H1 (cell line): ENCODE measurements around the gene FAU. TPM values are rescaled to one million over a fixed set of nuclear protein-coding genes. Genes with fewer than 3 reads are reported as not detected.

Experiments used
- CTCF ChIA-PET: fragments of 300-600 bp; sonication (Branson Sonifier 250); formaldehyde crosslinking; loops from one replicate; lab custom pipeline; 2021; ENCODE audit not compliant: partially characterized antibody; lab: Charles Lee
- POLR2A ChIA-PET: fragments of 300-600 bp; sonication (Branson Sonifier 250); formaldehyde crosslinking; loops from one replicate; lab custom pipeline; 2021; ENCODE audit warnings: inconsistent platforms; ENCODE audit not compliant: partially characterized antibody; lab: Charles Lee
- DNase-seq, 2 experiments: peaks; one replicate each; pipeline versions ENCODE4 v3.0.0 to v3.0.0-alpha.2; 2010 to 2022; ENCODE audit warnings: low spot score in 2 of 2, low read depth in 1 of 2, mixed read lengths in 1 of 2
- FAIRE-seq: peaks from 2 replicates; lab custom pipeline; 2011; peaks lifted over from hg19 to GRCh38; lab: Jason Lieb, UNC
- H2AFZ ChIP-seq: 2 replicates; pipeline ENCODE4 v1.8.1; 2012; ENCODE audit warnings: low read length, inconsistent platforms
- H2AK5ac ChIP-seq: 2 replicates; pipeline ENCODE4 v1.6.1; 2013; ENCODE audit warnings: low read depth, low read length
- H2BK120ac ChIP-seq: replicated peaks from 2 replicates; pipeline ENCODE3; 2013; ENCODE audit warnings: low read depth, low read length, inconsistent platforms
- H2BK12ac ChIP-seq: 2 replicates; pipeline ENCODE4 v1.6.1; 2013; ENCODE audit warnings: low read depth, low read length
- H2BK15ac ChIP-seq: 2 replicates; pipeline ENCODE4 v1.6.1; 2013; ENCODE audit warnings: low read length
- H2BK20ac ChIP-seq: 2 replicates; pipeline ENCODE4 v1.6.1; 2013; ENCODE audit warnings: low read length
- H2BK5ac ChIP-seq: 2 replicates; pipeline ENCODE4 v1.6.1; 2013; ENCODE audit warnings: low read depth, low read length
- H3K14ac ChIP-seq: 2 replicates; pipeline ENCODE4 v1.6.1; 2013; ENCODE audit warnings: inconsistent platforms; ENCODE audit not compliant: insufficient read length
- H3K18ac ChIP-seq: 2 replicates; pipeline ENCODE4 v1.6.1; 2013; ENCODE audit warnings: low read length; ENCODE audit errors: extremely low read depth
- H3K23ac ChIP-seq: 2 replicates; pipeline ENCODE4 v1.6.1; 2013; ENCODE audit warnings: inconsistent platforms; ENCODE audit not compliant: insufficient read length
- H3K23me2 ChIP-seq: 2 replicates; pipeline ENCODE4 v1.6.1; 2013; ENCODE audit warnings: low read depth, low read length
- H3K27ac ChIP-seq: 2 replicates; pipeline ENCODE4 v1.6.1; 2011; ENCODE audit warnings: low read depth, low read length, inconsistent platforms
- H3K27me3 ChIP-seq, 4 experiments: replicated peaks in 1 of 4; 1 replicate in 1 of 4; 2 replicates in 3 of 4; pipeline versions ENCODE4 v1.6.1 to v1.8.1; 2011 to 2013; ENCODE audit warnings: low read length in 3 of 4, mild to moderate bottlenecking in 3 of 4, inconsistent platforms in 2 of 4, mixed read lengths in 2 of 4, moderate library complexity in 1 of 4; ENCODE audit not compliant: control insufficient read depth in 3 of 4, insufficient read depth in 3 of 4; ENCODE audit errors: extremely low read depth in 1 of 4
- H3K36me3 ChIP-seq, 4 experiments: 2 replicates each; pipeline versions ENCODE4 v1.6.1 to v1.8.1; 2011 to 2013; ENCODE audit warnings: mild to moderate bottlenecking in 4 of 4, low read length in 3 of 4, moderate library complexity in 2 of 4, control low read depth in 1 of 4, inconsistent platforms in 1 of 4; ENCODE audit not compliant: insufficient read depth in 4 of 4, control insufficient read depth in 2 of 4
- H3K4ac ChIP-seq: replicated peaks from 2 replicates; pipeline ENCODE3; 2013; ENCODE audit warnings: low read length, low read depth, mixed read lengths, inconsistent platforms; ENCODE audit not compliant: insufficient read length
- H3K4me1 ChIP-seq, 4 experiments: replicated peaks in 1 of 4; 1 replicate in 1 of 4; 2 replicates in 3 of 4; pipeline versions ENCODE4 v1.6.1 to v1.8.1; 2011 to 2013; ENCODE audit warnings: low read length in 3 of 4, inconsistent platforms in 2 of 4, mixed read lengths in 1 of 4; ENCODE audit not compliant: insufficient read depth in 4 of 4, control insufficient read depth in 3 of 4
- H3K4me2 ChIP-seq, 2 experiments: 2 replicates each; pipeline versions ENCODE4 v1.6.1 to v1.8.1; 2011 to 2013; ENCODE audit warnings: low read depth in 2 of 2, low read length in 2 of 2, control low read depth in 1 of 2, inconsistent platforms in 1 of 2, mild to moderate bottlenecking in 1 of 2; ENCODE audit not compliant: insufficient read depth in 1 of 2
- H3K4me3 ChIP-seq, 4 experiments: fragments of 200-600, 300-600 bp in 1 of 4; sonication (generic), shearing (Covaris generic), sonication (Bioruptor Twin) in 1 of 4; 2 replicates each; pipeline versions ENCODE4 v1.5.1 to v1.8.1; 2011 to 2016; ENCODE audit warnings: low read length in 4 of 4, low read depth in 3 of 4, control low read depth in 2 of 4, inconsistent platforms in 2 of 4, mild to moderate bottlenecking in 2 of 4, mixed read lengths in 1 of 4, moderate library complexity in 1 of 4; ENCODE audit not compliant: insufficient read depth in 2 of 4; ENCODE audit errors: extremely low read depth in 1 of 4
- H3K56ac ChIP-seq: replicated peaks from 2 replicates; pipeline ENCODE3; 2013; ENCODE audit warnings: low read depth, mild to moderate bottlenecking, mixed read lengths, low read length, inconsistent platforms; ENCODE audit not compliant: insufficient read length
- H3K79me1 ChIP-seq: 2 replicates; pipeline ENCODE4 v1.6.1; 2013; ENCODE audit warnings: low read depth, low read length, control low read depth
- H3K79me2 ChIP-seq, 2 experiments: 2 replicates each; pipeline versions ENCODE4 v1.6.1 to v1.8.1; 2012 to 2013; ENCODE audit warnings: low read length in 2 of 2, mild to moderate bottlenecking in 2 of 2, inconsistent platforms in 1 of 2; ENCODE audit not compliant: insufficient read depth in 2 of 2, control insufficient read depth in 1 of 2
- H3K9ac ChIP-seq, 4 experiments: replicated peaks in 1 of 4; 1 replicate in 1 of 4; 2 replicates in 3 of 4; pipeline versions ENCODE4 v1.6.1 to v1.8.1; 2011 to 2013; ENCODE audit warnings: low read depth in 3 of 4, low read length in 3 of 4, control low read depth in 2 of 4, mild to moderate bottlenecking in 2 of 4, moderate library complexity in 2 of 4, inconsistent platforms in 1 of 4; ENCODE audit errors: extremely low read depth in 1 of 4
- H3K9me3 ChIP-seq, 2 experiments: 2 replicates each; pipeline versions ENCODE4 v1.6.1 to v1.8.1; 2012 to 2013; ENCODE audit warnings: mild to moderate bottlenecking in 2 of 2, moderate library complexity in 2 of 2, control low read depth in 1 of 2, inconsistent platforms in 1 of 2, low read depth in 1 of 2, low read length in 1 of 2, mixed read lengths in 1 of 2; ENCODE audit not compliant: insufficient read depth in 2 of 2
- H4K20me1 ChIP-seq, 2 experiments: replicated peaks in 1 of 2; 2 replicates each; pipeline versions ENCODE3 to v1.8.1; 2011 to 2013; ENCODE audit warnings: inconsistent platforms in 2 of 2, low read length in 2 of 2, mild to moderate bottlenecking in 1 of 2; ENCODE audit not compliant: insufficient read depth in 2 of 2, control insufficient read depth in 1 of 2
- H4K5ac ChIP-seq: 2 replicates; pipeline ENCODE4 v1.6.1; 2013; ENCODE audit warnings: low read length, low read depth, mixed read lengths, inconsistent platforms; ENCODE audit not compliant: insufficient read length
- H4K8ac ChIP-seq: 2 replicates; pipeline ENCODE4 v1.8.0; 2013; ENCODE audit warnings: mild to moderate bottlenecking, moderate library complexity, low read length, inconsistent platforms; ENCODE audit not compliant: insufficient read depth; ENCODE audit errors: extremely low read depth
- H4K91ac ChIP-seq: replicated peaks from 2 replicates; pipeline ENCODE3; 2013; ENCODE audit warnings: low read length, mixed read lengths, inconsistent platforms; ENCODE audit not compliant: insufficient read length
- CBX5 ChIP-seq: fragments of 300-800, 300-1000 bp; sonication (generic); IDR thresholded peaks from 2 replicates; pipeline ENCODE4 v1.7.1; 2016; ENCODE audit warnings: antibody characterized with exemption, low read length, low read depth
- CBX8 ChIP-seq: fragments of 300-800, 300-1000 bp; sonication (generic); IDR thresholded peaks from 2 replicates; pipeline ENCODE4 v1.7.1; 2016; ENCODE audit warnings: low read depth, low read length, borderline replicate concordance
- CHD1 ChIP-seq: IDR thresholded peaks from 2 replicates; pipeline ENCODE4 v1.6.1; 2012; ENCODE audit warnings: low read depth, low read length, improper control_type of control experiment
- FOSL1 ChIP-seq: IDR thresholded peaks from 2 replicates; pipeline ENCODE4 v1.6.1; 2011; ENCODE audit warnings: mild to moderate bottlenecking, low read depth, low read length, moderate library complexity; ENCODE audit not compliant: insufficient read depth
- GABPA ChIP-seq: IDR thresholded peaks from 2 replicates; pipeline ENCODE4 v1.6.1; 2011; ENCODE audit warnings: mild to moderate bottlenecking, low read length, moderate library complexity, borderline replicate concordance; ENCODE audit not compliant: insufficient read depth
- NRF1 ChIP-seq: IDR thresholded peaks from 2 replicates; pipeline ENCODE4 v1.6.1; 2011; ENCODE audit warnings: mild to moderate bottlenecking, low read depth, low read length, improper control_type of control experiment
- RFX5 ChIP-seq: IDR thresholded peaks from 2 replicates; pipeline ENCODE4 v1.6.1; 2011; ENCODE audit warnings: low read depth, low read length, improper control_type of control experiment, borderline replicate concordance
- RNF2 ChIP-seq: fragments of 200-900, 300-1000 bp; sonication (generic); IDR thresholded peaks from 2 replicates; pipeline ENCODE4 v1.7.1; 2016; ENCODE audit warnings: borderline replicate concordance, low read depth, mild to moderate bottlenecking, antibody characterized with exemption, low read length; ENCODE audit not compliant: poor library complexity, severe bottlenecking; ENCODE audit errors: missing control alignments
- RXRA ChIP-seq: IDR thresholded peaks from 2 replicates; pipeline ENCODE4 v1.6.1; 2011; ENCODE audit warnings: low read depth, mild to moderate bottlenecking, low read length, moderate library complexity; ENCODE audit not compliant: insufficient read depth
- SP1 ChIP-seq: IDR thresholded peaks from 2 replicates; pipeline ENCODE4 v1.6.1; 2011; ENCODE audit warnings: low read depth, low read length
- TAF7 ChIP-seq: optimal IDR thresholded peaks from 2 replicates; pipeline ENCODE3; 2011; ENCODE audit warnings: low read depth, mild to moderate bottlenecking, inconsistent platforms, low read length, moderate library complexity, borderline replicate concordance
- ZNF274 ChIP-seq: IDR thresholded peaks from 2 replicates; pipeline ENCODE4 v1.7.0; 2012; ENCODE audit warnings: low read length, borderline replicate concordance; ENCODE audit errors: extremely low read depth
- WGBS, 2 experiments: shearing (Covaris generic) in 1 of 2; methylation state at CpG; one replicate each; pipeline versions ENCODE4 v1.1.6 to v1.1.7; 2013 to 2015; ENCODE audit warnings: low lambda C conversion rate in 2 of 2, mixed read lengths in 2 of 2, inconsistent platforms in 1 of 2, low coverage in 1 of 2, missing lambda C conversion rate in 1 of 2; ENCODE audit not compliant: insufficient replicate concordance in 2 of 2, insufficient coverage in 1 of 2, insufficient read length in 1 of 2; ENCODE audit errors: extremely low coverage in 1 of 2, missing lambda C conversion rate in 1 of 2; 5-methylcytosine and 5-hydroxymethylcytosine counted together
- polyA plus RNA-seq, 7 experiments: library from polyadenylated mRNA; depleted of rRNA in 3 of 7; stranded (reverse) in 5 of 7; unstranded in 2 of 7; fragments of >200 nt in 5 of 7; fragments of 200-250 nt in 2 of 7; gene quantifications; 1 replicate in 5 of 7; 2 replicates in 1 of 7; 4 replicates in 1 of 7; pipeline versions ENCODE4 v1.2.1 to v1.2.3, GENCODE V29; 2011 to 2013; ENCODE audit warnings: missing spikeins in 2 of 7, mixed read lengths in 2 of 7
- total RNA-seq: library from RNA; stranded (reverse); fragmentation: NEBNext Ultra II Directional; extraction: Animal tissue kit (Norgen Biotek cat#: 25700); gene quantifications from 2 replicates; pipeline ENCODE4 v1.2.1, GENCODE V29; 2021

Gene FAU
- total and polyA plus RNA-seq, 2 of the 8 experiments (the other 6 are each of a cell fraction or from before 2014, with no cell fraction given), result 826 to 896 TPM

DNA sequence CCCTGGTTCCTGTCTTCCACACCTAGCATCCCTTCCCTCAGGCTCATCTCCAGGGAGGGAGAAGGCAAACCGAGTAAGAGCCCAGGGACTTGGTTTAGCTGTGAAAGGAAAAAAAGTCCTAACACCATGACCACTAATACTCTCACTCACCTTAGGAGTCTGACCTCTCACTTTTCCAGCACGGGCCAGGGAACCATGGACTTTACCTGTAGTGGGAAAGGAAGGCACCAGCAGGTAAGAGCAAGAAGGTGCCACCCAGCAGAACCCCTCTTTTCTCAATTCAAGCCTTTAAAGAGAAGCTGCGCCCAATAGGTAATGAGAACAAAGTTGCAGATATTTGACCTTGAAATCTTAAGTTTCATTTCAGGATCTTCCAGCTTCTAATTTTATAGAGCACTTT, 1.1 kb downstream of the FAU start:
- Histone ChIP-seq H3K79me2 (peaks cover 6 to 43% of the 10 kb centered on the region in 2 experiments), H3K36me3 (peaks cover 12 to 47% (median 31%) of the 10 kb centered on the region in 4 experiments), H4K20me1 (peaks cover 4% of the 10 kb centered on the region in 2 experiments), H3K23ac (no peak overlapping the region), H2AFZ (no peak overlapping the region), H4K8ac (no peak overlapping the region), H4K5ac (no peak overlapping the region), H3K9ac (peak overlapping the region in 1 of 4 experiments; percentile 84; a peak in 2 of 7 replicates), H3K4me3 (peak overlapping the region; percentile 80 to 98 (median 93); a peak in 5 of 8 replicates), H3K56ac (no peak overlapping the region), H3K27ac (no peak overlapping the region), H3K4me1 (peaks cover 0 to 13% (median 8%) of the 10 kb centered on the region in 4 experiments; a peak in 6 of 7 replicates), H3K9me3 (no peaks in the 10 kb centered on the region), H3K4me2 (peak overlapping the region; percentile 76 to 89), H2BK20ac (no peak overlapping the region), H3K23me2 (peaks cover 8% of the 10 kb centered on the region; the same call in 1 of the 2 replicates), H3K79me1 (peaks cover 13% of the 10 kb centered on the region), H2BK15ac (no peak overlapping the region), H4K91ac (no peak overlapping the region), H2BK12ac (no peak overlapping the region), H3K18ac (no peak overlapping the region), H3K27me3 (no peaks in the 10 kb centered on the region), H2BK5ac (no peak overlapping the region), H3K4ac (no peak overlapping the region), H3K14ac (no peak overlapping the region), H2BK120ac (no peak overlapping the region), H2AK5ac (no peak overlapping the region)
- CTCF ChIA-PET, result interaction anchor here (0.8 to 3.0 kb wide), 11 partner anchors 8 to 273 kb away, joined by 3 to 14 read pairs (median 5); partner anchors contain the start of genes CAPN1 and TM7SF2
- DNase-seq, result no peak
- FAIRE-seq, result no peak
- 91% methylated on average over 3 of the region's 3 CpGs; no CpG with 5 or more reads in 1 of the 2 experiments for WGBS, 2 experiments
- POLR2A ChIA-PET, result interaction anchor here (0.6 to 17.4 kb wide), 19 partner anchors 9 to 792 kb away, joined by 3 to 305 read pairs (median 5); partner anchors contain the start of genes CAPN1, SPDYC, SYVN1 and TM7SF2
- TF ChIP-seq RFX5 (no peak), CHD1 (no peak), CBX5 (no peak), RNF2 (no peak), RXRA (no peak), CBX8 (no peak), ZNF274 (no peak), NRF1 (no peak), GABPA (no peak), FOSL1 (no peak), SP1 (no peak), TAF7 (no peak)
